ENCODE measurements around the gene LAMTOR2.

GRCh38 chr1:156078728-156079127 is 24.1 kb downstream of the LAMTOR2 start:
- TF ChIP-seq, protein P1, sequence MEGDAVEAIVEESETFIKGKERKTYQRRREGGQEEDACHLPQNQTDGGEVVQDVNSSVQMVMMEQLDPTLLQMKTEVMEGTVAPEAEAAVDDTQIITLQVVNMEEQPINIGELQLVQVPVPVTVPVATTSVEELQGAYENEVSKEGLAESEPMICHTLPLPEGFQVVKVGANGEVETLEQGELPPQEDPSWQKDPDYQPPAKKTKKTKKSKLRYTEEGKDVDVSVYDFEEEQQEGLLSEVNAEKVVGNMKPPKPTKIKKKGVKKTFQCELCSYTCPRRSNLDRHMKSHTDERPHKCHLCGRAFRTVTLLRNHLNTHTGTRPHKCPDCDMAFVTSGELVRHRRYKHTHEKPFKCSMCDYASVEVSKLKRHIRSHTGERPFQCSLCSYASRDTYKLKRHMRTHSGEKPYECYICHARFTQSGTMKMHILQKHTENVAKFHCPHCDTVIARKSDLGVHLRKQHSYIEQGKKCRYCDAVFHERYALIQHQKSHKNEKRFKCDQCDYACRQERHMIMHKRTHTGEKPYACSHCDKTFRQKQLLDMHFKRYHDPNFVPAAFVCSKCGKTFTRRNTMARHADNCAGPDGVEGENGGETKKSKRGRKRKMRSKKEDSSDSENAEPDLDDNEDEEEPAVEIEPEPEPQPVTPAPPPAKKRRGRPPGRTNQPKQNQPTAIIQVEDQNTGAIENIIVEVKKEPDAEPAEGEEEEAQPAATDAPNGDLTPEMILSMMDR (IDR thresholded peaks at IDR 0.05; ENCODE audit: low read length) = no peak
- TF ChIP-seq EZH2phosphoT487 (IDR thresholded peaks at IDR 0.05; ENCODE audit: low read length) (no peak), EZH2 (optimal IDR thresholded peaks at IDR 0.05; ENCODE audit: low read depth, low read length) (no peak)
